HepG2 (cell line): Measurements from ENCODE around the gene EIF2AK2. TPM values are rescaled to one million over a fixed set of nuclear protein-coding genes. Genes with fewer than 3 reads are reported as not detected.

Experiments
- BRD4 ChIP-seq: sonication (generic); formaldehyde crosslinking; IDR thresholded peaks from 2 replicates; pipeline ENCODE4 v1.4.0; 2020; ENCODE audit warnings: missing genetic modification reagents
- CENPT ChIP-seq: sonication (generic); formaldehyde crosslinking; IDR thresholded peaks from 2 replicates; pipeline ENCODE4 v1.8.0; 2022; ENCODE audit warnings: low read depth, mild to moderate bottlenecking, moderate library complexity, missing genetic modification reagents
- GFI1 ChIP-seq: sonication (generic); formaldehyde crosslinking; IDR thresholded peaks from 2 replicates; pipeline ENCODE4 v1.5.0; 2020; ENCODE audit warnings: missing genetic modification reagents, mild to moderate bottlenecking, borderline replicate concordance
- MED8 ChIP-seq: sonication (generic); formaldehyde crosslinking; IDR thresholded peaks from 2 replicates; pipeline ENCODE4 v1.8.1; 2023; ENCODE audit warnings: mild to moderate bottlenecking, missing genetic modification reagents; ENCODE audit not compliant: insufficient replicate concordance
- MTF2 ChIP-seq: sonication (generic); formaldehyde crosslinking; IDR thresholded peaks from 2 replicates; pipeline ENCODE4 v1.5.0; 2020; ENCODE audit warnings: missing genetic modification reagents, borderline replicate concordance
- PHF8 ChIP-seq: sonication (generic); formaldehyde crosslinking; IDR thresholded peaks from 2 replicates; pipeline ENCODE4 v1.5.0; 2020; ENCODE audit warnings: missing genetic modification reagents
- RBM22 ChIP-seq: fragments of 200-400 bp; formaldehyde crosslinking; optimal IDR thresholded peaks from 2 replicates; pipeline ENCODE3; 2017; ENCODE audit warnings: mild to moderate bottlenecking, low read length, moderate library complexity
- RFX1 ChIP-seq: fragments of 450-650 bp; IDR thresholded peaks from 2 replicates; pipeline ENCODE4 v1.6.1; 2017
- SOX5 ChIP-seq: IDR thresholded peaks from 2 replicates; pipeline ENCODE4 v1.6.1; 2016; ENCODE audit warnings: borderline replicate concordance
- SSRP1 ChIP-seq: IDR thresholded peaks from 2 replicates; pipeline ENCODE4 v1.6.1; 2016; ENCODE audit warnings: control low read depth
- TIGD3 ChIP-seq: sonication (generic); formaldehyde crosslinking; IDR thresholded peaks from 2 replicates; pipeline ENCODE4 v1.5.1; 2020; ENCODE audit warnings: mild to moderate bottlenecking, missing genetic modification reagents, borderline replicate concordance
- ZBTB4 ChIP-seq: sonication (generic); formaldehyde crosslinking; IDR thresholded peaks from 2 replicates; pipeline ENCODE4 v1.4.0; 2020; ENCODE audit warnings: missing genetic modification reagents, mild to moderate bottlenecking, borderline replicate concordance
- ZBTB43 ChIP-seq: sonication (generic); formaldehyde crosslinking; conservative IDR thresholded peaks from 2 replicates; pipeline ENCODE4 v1.4.0; 2020; ENCODE audit warnings: missing genetic modification reagents
- ZFP36 ChIP-seq: fragments of 150-350 bp; IDR thresholded peaks from 2 replicates; pipeline ENCODE4 v1.6.1; 2018; ENCODE audit warnings: borderline replicate concordance, low read length, low read depth; ENCODE audit not compliant: partially characterized antibody
- ZFY ChIP-seq: sonication (generic); formaldehyde crosslinking; IDR thresholded peaks from 2 replicates; pipeline ENCODE4 v1.4.0; 2020; ENCODE audit warnings: missing genetic modification reagents
- ZNF326 ChIP-seq: sonication (generic); formaldehyde crosslinking; IDR thresholded peaks from 2 replicates; pipeline ENCODE4 v1.4.0; 2020; ENCODE audit warnings: missing genetic modification reagents, borderline replicate concordance
- ZNF329 ChIP-seq: sonication (generic); formaldehyde crosslinking; IDR thresholded peaks from 2 replicates; pipeline ENCODE4 v1.9.0; 2021; ENCODE audit warnings: low read depth, mild to moderate bottlenecking, missing genetic modification reagents
- ZNF441 ChIP-seq: sonication (generic); formaldehyde crosslinking; IDR thresholded peaks from 2 replicates; pipeline ENCODE4 v1.7.0; 2021; ENCODE audit warnings: missing genetic modification reagents, borderline replicate concordance
- ZNF737 ChIP-seq: sonication (generic); formaldehyde crosslinking; IDR thresholded peaks from 2 replicates; pipeline ENCODE4 v1.5.0; 2020; ENCODE audit warnings: missing genetic modification reagents, mild to moderate bottlenecking, borderline replicate concordance
- ZNF772 ChIP-seq: sonication (generic); formaldehyde crosslinking; IDR thresholded peaks from 2 replicates; pipeline ENCODE4 v1.5.0; 2020; ENCODE audit warnings: mild to moderate bottlenecking, missing genetic modification reagents
- ZNF781 ChIP-seq: sonication (generic); formaldehyde crosslinking; IDR thresholded peaks from 2 replicates; pipeline ENCODE4 v1.5.1; 2020; ENCODE audit warnings: borderline replicate concordance, mild to moderate bottlenecking, missing genetic modification reagents; ENCODE audit errors: not compliant biosample characterization
- ZNF792 ChIP-seq: IDR thresholded peaks from 2 replicates; pipeline ENCODE4 v1.6.1; 2016
- polyA plus RNA-seq, 8 experiments: library from polyadenylated mRNA; depleted of rRNA in 3 of 8; stranded (reverse) in 7 of 8; unstranded in 1 of 8; fragments of >200 nt; fragmentation: Illumina TruSeq in 4 of 8; extraction: Trizol in 4 of 8; gene quantifications; 2 replicates each; pipeline versions ENCODE4 v1.2.1 to v1.2.3, GENCODE V29; 2011 to 2016; ENCODE audit warnings: low read depth in 4 of 8, missing spikeins in 1 of 8, mixed read lengths in 1 of 8; ENCODE audit not compliant: insufficient read depth in 1 of 8
- total RNA-seq, 5 experiments: library from RNA; depleted of rRNA; stranded (reverse); fragments of >200 nt; fragmentation: Illumina TruSeq; extraction: Trizol; gene quantifications; 2 replicates each; pipeline ENCODE4 v1.2.3, GENCODE V29; 2016; ENCODE audit warnings: low read depth in 1 of 5

The EIF2AK2 gene
- total and polyA plus RNA-seq, 2 of the 13 experiments (the other 11 are each of a cell fraction or from before 2014, with no cell fraction given) = 10.2 to 26.1 TPM

GRCh38 chr2:37083873-37084794 is 72.6 kb downstream of the EIF2AK2 start, which contains the start of the genes GPATCH11 and HEATR5B (continued):
- 0 out of 2 replicates have a peak, but pooled peaks have one; percentile 65 for TF ChIP-seq TIGD3
- TF ChIP-seq PHF8 (CRISPR knock-in tag) = peak; percentile 92
- TF ChIP-seq ZNF737 (CRISPR knock-in tag) = no peak
- no peak for TF ChIP-seq MED8 (CRISPR knock-in tag)
- TF ChIP-seq BRD4 (CRISPR knock-in tag) = peak; percentile 75; the same call in 1 of the 2 replicates
- 0 out of 2 replicates have a peak, but pooled peaks have one; percentile 53 for TF ChIP-seq ZNF326 (CRISPR knock-in tag)
- no peak for TF ChIP-seq ZNF329 (CRISPR knock-in tag)
- peak; percentile 7; the same call in 1 of the 2 replicates for TF ChIP-seq SOX5 (CRISPR knock-in tag)
- peak; percentile 72; the same call in 1 of the 2 replicates for TF ChIP-seq ZNF792 (CRISPR knock-in tag)
- TF ChIP-seq MTF2 (CRISPR knock-in tag) = peak; percentile 93; the same call in 1 of the 2 replicates
- peak; percentile 51; the same call in 1 of the 2 replicates for TF ChIP-seq GFI1 (CRISPR knock-in tag)
- no peak for TF ChIP-seq ZFP36
- TF ChIP-seq RBM22 = no peak
- TF ChIP-seq ZNF781 (CRISPR knock-in tag) = peak; percentile 83
- TF ChIP-seq ZBTB4 (CRISPR knock-in tag) = no peak
- no peak for TF ChIP-seq RFX1
- TF ChIP-seq SSRP1 (CRISPR knock-in tag) = no peak
- peak; percentile 66; the same call in 1 of the 2 replicates for TF ChIP-seq ZNF772 (CRISPR knock-in tag)
- peak; percentile 84 for TF ChIP-seq ZNF441 (CRISPR knock-in tag)
- TF ChIP-seq CENPT (CRISPR knock-in tag) = 0 out of 2 replicates have a peak, but pooled peaks have one; percentile 11
- peak; percentile 81 for TF ChIP-seq ZBTB43
- TF ChIP-seq ZFY (CRISPR knock-in tag) = peak; percentile 92
